ENCODE measurements around the gene SCYL1.

Gene SCYL1

DNA sequence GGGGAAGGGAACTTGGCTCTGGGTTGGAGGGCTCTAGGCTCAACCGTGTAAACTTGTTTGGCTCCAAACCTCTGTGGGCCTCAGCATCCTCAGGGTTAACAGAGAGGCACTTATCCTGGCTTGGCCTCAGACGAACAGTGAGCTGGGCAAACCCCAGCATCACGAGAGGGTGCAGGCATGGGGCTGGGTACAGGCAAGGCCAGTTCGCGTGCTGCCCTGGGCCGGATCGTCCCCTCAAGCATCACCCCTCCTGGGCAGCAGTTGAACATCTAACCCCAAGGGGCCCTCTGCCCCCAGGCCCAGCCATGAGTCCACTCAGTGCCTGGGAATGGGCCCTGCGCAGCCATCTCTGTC lies 52.9 kb downstream of the SCYL1 start:
- no peak for DNase-seq
- no peaks in the 10 kb centered on the region for H4K20me1 ChIP-seq (ENCODE audit: insufficient read depth, low read length)
- TF ChIP-seq EZH2 (optimal IDR thresholded peaks at IDR 0.05; ENCODE audit: low read depth, low read length): no peak
- TF ChIP-seq EZH2phosphoT487 (IDR thresholded peaks at IDR 0.05; ENCODE audit: low read length): no peak
- no peak for TF ChIP-seq CTCF (IDR thresholded peaks at IDR 0.05; ENCODE audit: low read length)
- H2AFZ ChIP-seq (ENCODE audit: low read length): no peak overlapping the region
- H3K36me3 ChIP-seq (replicated peaks; ENCODE audit: insufficient read depth, low read length): no peaks in the 10 kb centered on the region
- H3F3A ChIP-seq (ENCODE audit: insufficient read depth, low read length): peaks cover 26% of the 10 kb centered on the region
- peak overlapping the region; percentile 98; the same call in 1 of the 2 replicates for H3K4me2 ChIP-seq (ENCODE audit: low read depth, low read length)
- peak overlapping the region; percentile 91; the same call in 1 of the 2 replicates for H3K4me3 ChIP-seq (ENCODE audit: low read length)
- no peaks in the 10 kb centered on the region for H3K9me3 ChIP-seq (replicated peaks; ENCODE audit: insufficient read depth, low read length)
- no peaks in the 10 kb centered on the region for H3K27me3 ChIP-seq (replicated peaks; ENCODE audit: insufficient read depth, low read length)
- peaks cover 61% of the 10 kb centered on the region for H3K79me2 ChIP-seq (ENCODE audit: low read length)
- peak overlapping the region; percentile 63; the same call in 1 of the 2 replicates for H3K27ac ChIP-seq (ENCODE audit: low read length)
- no peaks in the 10 kb centered on the region for H3K9me2 ChIP-seq (replicated peaks; ENCODE audit: insufficient read depth, low read length)
- peaks cover 20% of the 10 kb centered on the region for H3K4me1 ChIP-seq (ENCODE audit: low read length)
- peak overlapping the region; percentile 87; the same call in 1 of the 2 replicates for H3K9ac ChIP-seq (ENCODE audit: low read length)

- Histone ChIP-seq H3K79me2 (ENCODE audit: low read length) (peaks cover 57% of the 10 kb centered on the region), H3K4me2 (ENCODE audit: low read depth, low read length) (no peak overlapping the region), H3K9me3 (replicated peaks; ENCODE audit: insufficient read depth, low read length) (no peaks in the 10 kb centered on the region), H3K36me3 (replicated peaks; ENCODE audit: insufficient read depth, low read length) (no peaks in the 10 kb centered on the region), H3K27me3 (replicated peaks; ENCODE audit: insufficient read depth, low read length) (no peaks in the 10 kb centered on the region), H3F3A (ENCODE audit: insufficient read depth, low read length) (peaks cover 23% of the 10 kb centered on the region), H3K4me3 (ENCODE audit: low read length) (no peak overlapping the region), H3K9me2 (replicated peaks; ENCODE audit: insufficient read depth, low read length) (no peaks in the 10 kb centered on the region), H2AFZ (ENCODE audit: low read length) (no peak overlapping the region), H3K9ac (ENCODE audit: low read length) (no peak overlapping the region), H4K20me1 (ENCODE audit: insufficient read depth, low read length) (no peaks in the 10 kb centered on the region), H3K27ac (ENCODE audit: low read length) (no peak overlapping the region; the same call in 1 of the 2 replicates), H3K4me1 (ENCODE audit: low read length) (peaks cover 20% of the 10 kb centered on the region)
- DNase-seq: no peak
- TF ChIP-seq EZH2 (optimal IDR thresholded peaks at IDR 0.05; ENCODE audit: low read depth, low read length): no peak
- TF ChIP-seq CTCF (IDR thresholded peaks at IDR 0.05; ENCODE audit: low read length): no peak
- TF ChIP-seq EZH2phosphoT487 (IDR thresholded peaks at IDR 0.05; ENCODE audit: low read length): no peak
Observed at GRCh38 chr11:65578134-65578533, 53.3 kb downstream of the SCYL1 start.

DNA sequence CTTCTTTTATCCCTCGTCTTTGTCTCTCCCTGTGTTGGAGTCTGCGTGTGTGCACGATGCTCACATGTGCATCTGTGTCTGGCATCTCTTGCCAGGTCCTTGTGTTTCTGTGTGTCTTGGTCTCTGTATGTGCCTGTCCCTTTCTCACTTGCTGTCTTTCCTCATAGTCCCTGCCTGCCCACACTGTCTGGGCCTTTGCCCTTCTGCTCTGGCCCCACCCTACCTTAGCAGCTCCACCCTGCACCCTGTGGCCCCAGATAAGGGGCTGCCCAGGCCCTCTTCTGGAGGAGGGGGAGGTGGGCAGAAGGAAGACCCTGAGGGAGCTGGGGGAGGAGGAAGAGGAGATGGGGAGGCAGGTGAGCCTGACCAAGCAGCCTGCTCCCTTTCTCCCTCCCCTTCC lies 53.8 kb downstream of the SCYL1 start:
- Histone ChIP-seq H3K79me2 (ENCODE audit: low read length) (peaks cover 51% of the 10 kb centered on the region), H3K9me3 (replicated peaks; ENCODE audit: insufficient read depth, low read length) (no peaks in the 10 kb centered on the region), H4K20me1 (ENCODE audit: insufficient read depth, low read length) (no peaks in the 10 kb centered on the region), H3K9ac (ENCODE audit: low read length) (no peak overlapping the region), H3K9me2 (replicated peaks; ENCODE audit: insufficient read depth, low read length) (no peaks in the 10 kb centered on the region), H2AFZ (ENCODE audit: low read length) (no peak overlapping the region), H3K4me3 (ENCODE audit: low read length) (no peak overlapping the region), H3K4me1 (ENCODE audit: low read length) (peaks cover 14% of the 10 kb centered on the region), H3K27ac (ENCODE audit: low read length) (no peak overlapping the region), H3K36me3 (replicated peaks; ENCODE audit: insufficient read depth, low read length) (no peaks in the 10 kb centered on the region), H3K4me2 (ENCODE audit: low read depth, low read length) (no peak overlapping the region), H3F3A (ENCODE audit: insufficient read depth, low read length) (peaks cover 18% of the 10 kb centered on the region), H3K27me3 (replicated peaks; ENCODE audit: insufficient read depth, low read length) (no peaks in the 10 kb centered on the region)
- no peak for TF ChIP-seq EZH2 (optimal IDR thresholded peaks at IDR 0.05; ENCODE audit: low read depth, low read length)
- no peak for TF ChIP-seq EZH2phosphoT487 (IDR thresholded peaks at IDR 0.05; ENCODE audit: low read length)
- TF ChIP-seq CTCF (IDR thresholded peaks at IDR 0.05; ENCODE audit: low read length): no peak
- DNase-seq: no peak

Measured in MM.1S (cell line).